Nephron progenitor cell (in vitro differentiated cells): ENCODE measurements around the gene GRM8.

Source experiments
- DNase-seq: peaks from one replicate; pipeline ENCODE4 v3.0.0; 2021
- H3K27ac Mint-ChIP-seq: 2 replicates; pipeline ENCODE4 v1.8.0; 2021; ENCODE audit warnings: mild to moderate bottlenecking, moderate library complexity, mixed read lengths
- H3K27me3 Mint-ChIP-seq: 2 replicates; pipeline ENCODE4 v1.8.0; 2021; ENCODE audit warnings: mild to moderate bottlenecking, low read depth, mixed read lengths; ENCODE audit not compliant: poor library complexity
- H3K36me3 Mint-ChIP-seq: 2 replicates; pipeline ENCODE4 v1.8.0; 2021; ENCODE audit warnings: low read depth, mixed read lengths
- H3K4me1 Mint-ChIP-seq: 2 replicates; pipeline ENCODE4 v1.8.0; 2021; ENCODE audit warnings: mixed read lengths
- H3K4me3 Mint-ChIP-seq: 2 replicates; pipeline ENCODE4 v1.8.0; 2021; ENCODE audit warnings: mild to moderate bottlenecking, moderate library complexity, mixed read lengths
- H3K9me3 Mint-ChIP-seq: 2 replicates; pipeline ENCODE4 v1.8.0; 2021; ENCODE audit warnings: mild to moderate bottlenecking, moderate library complexity, mixed read lengths
- CTCF ChIP-seq: fragments of 200-600 bp; sonication (generic); IDR thresholded peaks from 2 replicates; pipeline ENCODE4 v1.5.0; 2021; ENCODE audit warnings: antibody characterized with exemption

Gene GRM8

GRCh38 chr7:126690848-126691751 is 561.6 kb downstream of the GRM8 start:
- no peak for DNase-seq
- H3K27me3 Mint-ChIP-seq, result no peaks in the 10 kb centered on the region
- no peak overlapping the region for H3K4me3 Mint-ChIP-seq
- TF ChIP-seq CTCF, result no peak
- H3K4me1 Mint-ChIP-seq, result peaks cover 11% of the 10 kb centered on the region
- H3K27ac Mint-ChIP-seq, result no peak overlapping the region
- H3K36me3 Mint-ChIP-seq, result peaks cover 10% of the 10 kb centered on the region
- H3K9me3 Mint-ChIP-seq, result peaks cover 24% of the 10 kb centered on the region

DNA sequence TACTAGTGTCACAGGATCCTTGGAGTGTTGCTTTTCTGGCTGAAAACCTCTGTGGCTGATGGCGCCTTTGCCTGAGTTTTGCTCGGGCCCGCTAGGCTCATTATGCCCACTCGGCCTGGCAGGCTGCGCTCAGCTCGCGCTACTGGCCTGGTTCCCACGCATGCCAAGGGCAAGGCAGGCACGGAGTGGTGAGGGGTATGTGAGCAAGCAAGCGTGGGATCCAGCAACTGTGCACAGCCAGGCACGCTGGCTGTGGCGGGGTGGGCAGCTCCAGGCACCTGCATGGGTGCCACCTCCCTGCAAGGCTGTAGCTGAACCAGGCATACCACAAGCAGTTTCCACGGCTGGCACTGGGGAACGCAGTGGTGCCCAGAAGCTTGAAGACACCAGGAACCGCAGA is 562.6 kb downstream of the GRM8 start:
- Mint-ChIP-seq H3K9me3 (peaks cover 24% of the 10 kb centered on the region), H3K4me1 (peaks cover 11% of the 10 kb centered on the region), H3K27me3 (no peaks in the 10 kb centered on the region), H3K27ac (no peak overlapping the region), H3K4me3 (no peak overlapping the region), H3K36me3 (peaks cover 10% of the 10 kb centered on the region)
- no peak for TF ChIP-seq CTCF
- no peak for DNase-seq

DNA sequence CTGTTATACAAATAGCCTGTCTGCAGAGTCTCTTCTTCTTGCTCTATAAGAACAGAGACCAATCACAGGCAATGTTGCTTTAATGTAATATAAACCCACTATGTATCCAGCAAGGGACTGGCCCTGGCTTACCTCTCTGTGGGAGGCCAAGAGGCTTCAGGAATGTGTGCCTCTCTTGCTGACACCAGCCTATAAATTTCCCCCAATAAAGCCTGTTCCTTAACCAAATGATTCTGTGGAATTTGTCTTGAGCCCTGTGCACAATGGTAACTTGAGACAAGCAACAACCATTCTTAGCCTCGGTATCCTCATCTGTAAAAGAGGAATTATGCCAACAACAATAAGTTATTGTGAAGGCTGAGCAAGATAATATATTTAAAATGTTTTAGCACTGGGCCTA is 563.7 kb downstream of the GRM8 start:
- peaks cover 24% of the 10 kb centered on the region for H3K9me3 Mint-ChIP-seq
- peak overlapping the region; percentile 39 for H3K27ac Mint-ChIP-seq
- H3K27me3 Mint-ChIP-seq, result no peaks in the 10 kb centered on the region
- no peak overlapping the region for H3K4me3 Mint-ChIP-seq
- H3K4me1 Mint-ChIP-seq, result peaks cover 11% of the 10 kb centered on the region
- H3K36me3 Mint-ChIP-seq, result peaks cover 10% of the 10 kb centered on the region
- no peak for TF ChIP-seq CTCF
- peak; percentile 35 for DNase-seq

DNA sequence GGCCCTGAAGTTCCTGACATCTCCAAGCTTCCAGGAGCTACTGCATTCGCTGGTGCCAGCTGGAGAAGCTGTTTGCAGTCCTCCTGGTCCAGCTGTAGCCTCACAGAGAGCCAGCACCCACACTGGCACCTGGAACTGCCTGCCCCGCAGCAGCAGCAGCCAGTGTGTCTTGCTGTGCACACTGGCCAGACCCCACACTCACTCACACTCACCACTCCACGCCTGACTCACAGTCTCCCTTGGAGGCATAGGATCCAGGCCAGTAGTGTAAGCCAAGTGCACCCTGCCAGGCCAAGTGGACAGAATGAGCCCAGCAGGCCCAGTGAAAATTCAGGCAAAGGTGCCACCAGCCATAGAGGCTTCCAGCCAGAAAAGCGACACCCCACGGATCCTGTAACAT is 566.3 kb downstream of the GRM8 start:
- no peak overlapping the region for H3K27ac Mint-ChIP-seq
- peaks cover 23% of the 10 kb centered on the region for H3K9me3 Mint-ChIP-seq
- H3K36me3 Mint-ChIP-seq, result peaks cover 10% of the 10 kb centered on the region
- DNase-seq, result no peak
- H3K27me3 Mint-ChIP-seq, result no peaks in the 10 kb centered on the region
- TF ChIP-seq CTCF, result no peak
- H3K4me1 Mint-ChIP-seq, result peaks cover 11% of the 10 kb centered on the region
- H3K4me3 Mint-ChIP-seq, result no peak overlapping the region

- DNase-seq, result no peak
- Mint-ChIP-seq H3K4me3 (no peak overlapping the region), H3K36me3 (peaks cover 10% of the 10 kb centered on the region), H3K9me3 (peaks cover 14% of the 10 kb centered on the region), H3K4me1 (peaks cover 11% of the 10 kb centered on the region), H3K27ac (no peak overlapping the region), H3K27me3 (no peaks in the 10 kb centered on the region)
- no peak for TF ChIP-seq CTCF
Measured at GRCh38 chr7:126685596-126685995, 567.1 kb downstream of the GRM8 start.
